MCF 10A (cell line): ENCODE data around the gene FAM210B. TPM values are rescaled to one million over a fixed set of nuclear protein-coding genes. Genes with fewer than 3 reads are reported as not detected.

ENCODE experiments used
- BruUV-seq: library from RNA; stranded (reverse); fragments of 400-500 nt; replicated peaks from 2 replicates; lab custom pipeline; 2021; lab: Mats Ljungman, UMichigan
- CTCF ChIA-PET: fragments of 300-600 bp; sonication (Branson Sonifier 250); formaldehyde crosslinking; extraction: SDS; loops from one replicate; lab custom pipeline; 2021; ENCODE audit warnings: antibody characterized with exemption, inconsistent platforms; lab: Yijun Ruan, JAX
- POLR2A ChIA-PET: fragments of 300-600, 350-650 bp; sonication (Branson Sonifier 250); formaldehyde crosslinking; extraction: SDS; loops from one replicate; lab custom pipeline; 2020; ENCODE audit warnings: antibody characterized with exemption, inconsistent platforms; lab: Yijun Ruan, JAX
- DNase-seq: peaks from one replicate; pipeline ENCODE4 v3.0.0-alpha.2; 2018; ENCODE audit not compliant: unreplicated experiment
- H3K27ac Mint-ChIP-seq: one replicate; pipeline ENCODE4 v1.8.0; 2022; ENCODE audit warnings: mild to moderate bottlenecking, low read depth, mixed read lengths; ENCODE audit not compliant: unreplicated experiment
- H3K27me3 Mint-ChIP-seq: one replicate; pipeline ENCODE4 v1.8.0; 2022; ENCODE audit warnings: mixed read lengths; ENCODE audit not compliant: insufficient read depth, unreplicated experiment
- H3K36me3 Mint-ChIP-seq: one replicate; pipeline ENCODE4 v1.8.0; 2022; ENCODE audit warnings: mild to moderate bottlenecking, moderate library complexity, mixed read lengths; ENCODE audit not compliant: insufficient read depth, unreplicated experiment
- H3K4me1 Mint-ChIP-seq: one replicate; pipeline ENCODE4 v1.8.0; 2022; ENCODE audit warnings: mixed read lengths; ENCODE audit not compliant: insufficient read depth, unreplicated experiment
- H3K4me3 Mint-ChIP-seq: one replicate; pipeline ENCODE4 v1.8.0; 2022; ENCODE audit warnings: mild to moderate bottlenecking, moderate library complexity, mixed read lengths; ENCODE audit not compliant: unreplicated experiment
- H3K9me3 Mint-ChIP-seq: one replicate; pipeline ENCODE4 v1.8.0; 2022; ENCODE audit warnings: mixed read lengths; ENCODE audit not compliant: unreplicated experiment
- CTCF ChIP-seq: fragments of 200-600 bp; IDR thresholded peaks from one replicate; pipeline ENCODE4 v1.8.0; 2022; ENCODE audit warnings: antibody characterized with exemption, mild to moderate bottlenecking; ENCODE audit not compliant: unreplicated experiment
- intact Hi-C: fragments of 100-400 bp; cut with micrococcal nuclease; formaldehyde crosslinking; loops from 2 replicates; pipeline ENCODE4 v1.14.1; 2022
- total RNA-seq: library from RNA; stranded (reverse); gene quantifications from 2 replicates; pipeline ENCODE4 v1.2.3, GENCODE V29; 2022

The FAM210B gene
- total RNA-seq, 1 experiment from 2014 or later: 38.2 TPM

DNA sequence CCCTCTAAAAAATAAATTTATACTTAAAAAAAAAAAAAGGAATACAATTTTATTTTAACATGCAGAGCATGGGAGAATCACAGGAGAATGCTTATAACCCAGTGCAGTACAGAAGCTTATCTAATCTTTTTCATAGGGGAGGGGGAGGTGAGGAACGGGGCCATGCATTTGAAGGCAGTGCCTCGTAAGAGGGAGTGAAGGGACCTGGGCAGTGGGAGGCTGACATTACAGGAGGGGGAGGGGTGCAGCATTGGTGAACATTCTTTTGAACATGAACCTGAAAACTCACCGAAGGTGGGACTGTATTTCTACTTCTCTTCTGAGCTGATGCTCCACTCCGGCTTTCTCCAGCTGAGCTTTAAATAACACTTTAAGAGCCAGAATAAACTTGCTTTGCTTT, 23.9 kb downstream of the FAM210B start:
- POLR2A ChIA-PET: interaction anchor here (1.1 to 4.9 kb wide), 3 partner anchors 9 to 24 kb away, joined by 4 to 32 read pairs (median 14); partner anchors contain the start of genes AURKA, CSTF1 and FAM210B
- CTCF ChIA-PET: interaction anchor here (0.7 to 1.4 kb wide), 4 partner anchors 9 to 195 kb away, joined by 3 to 4 read pairs (median 4); partner anchors contain the start of gene AURKA
- TF ChIP-seq CTCF: no peak
- H3K4me3 Mint-ChIP-seq: no peak overlapping the region
- no TSS peak for BruUV-seq
- no peaks in the 10 kb centered on the region for H3K9me3 Mint-ChIP-seq
- H3K27me3 Mint-ChIP-seq: no peaks in the 10 kb centered on the region
- H3K4me1 Mint-ChIP-seq: peaks cover 11% of the 10 kb centered on the region
- no peak for DNase-seq
- peak overlapping the region; percentile 49 for H3K27ac Mint-ChIP-seq
- intact Hi-C loops: no loop called here
- H3K36me3 Mint-ChIP-seq: peaks cover 38% of the 10 kb centered on the region

- Mint-ChIP-seq H3K27me3 (no peaks in the 10 kb centered on the region), H3K36me3 (peaks cover 40% of the 10 kb centered on the region), H3K4me3 (no peak overlapping the region), H3K27ac (peak overlapping the region; percentile 14), H3K4me1 (peaks cover 11% of the 10 kb centered on the region), H3K9me3 (no peaks in the 10 kb centered on the region)
- intact Hi-C loops: no loop called here
- no peak for TF ChIP-seq CTCF
- CTCF ChIA-PET: interaction anchor here (0.7 to 2.1 kb wide), 6 partner anchors 8 to 195 kb away, joined by 3 to 10 read pairs (median 4); partner anchors contain the start of gene AURKA
- no TSS peak for BruUV-seq
- no peak for DNase-seq
- POLR2A ChIA-PET: interaction anchor here (1.1 to 4.9 kb wide), 5 partner anchors 9 to 86 kb away, joined by 3 to 32 read pairs (median 4); partner anchors contain the start of genes AURKA, CSTF1 and FAM210B
These were observed 24.6 kb downstream of the FAM210B start for GRCh38 chr20:56383334-56383733.

- Mint-ChIP-seq H3K9me3 (no peaks in the 10 kb centered on the region), H3K36me3 (peaks cover 35% of the 10 kb centered on the region), H3K27me3 (no peaks in the 10 kb centered on the region), H3K27ac (peak overlapping the region; percentile 2), H3K4me1 (peaks cover 26% of the 10 kb centered on the region), H3K4me3 (no peak overlapping the region)
- no peak for DNase-seq
- CTCF ChIA-PET: interaction anchor here (1.0 to 2.1 kb wide), 2 partner anchors 10 to 12 kb away, joined by 3 to 10 read pairs; no protein-coding TSS in a partner anchor
- POLR2A ChIA-PET: interaction anchor here (1.0 to 3.5 kb wide), 3 partner anchors 9 to 26 kb away, joined by 4 to 14 read pairs (median 13); partner anchors contain the start of gene FAM210B
- intact Hi-C loops: no loop called here
- no TSS peak for BruUV-seq
- TF ChIP-seq CTCF: no peak
These were observed 26.4 kb downstream of the FAM210B start for GRCh38 chr20:56385130-56385529.

DNA sequence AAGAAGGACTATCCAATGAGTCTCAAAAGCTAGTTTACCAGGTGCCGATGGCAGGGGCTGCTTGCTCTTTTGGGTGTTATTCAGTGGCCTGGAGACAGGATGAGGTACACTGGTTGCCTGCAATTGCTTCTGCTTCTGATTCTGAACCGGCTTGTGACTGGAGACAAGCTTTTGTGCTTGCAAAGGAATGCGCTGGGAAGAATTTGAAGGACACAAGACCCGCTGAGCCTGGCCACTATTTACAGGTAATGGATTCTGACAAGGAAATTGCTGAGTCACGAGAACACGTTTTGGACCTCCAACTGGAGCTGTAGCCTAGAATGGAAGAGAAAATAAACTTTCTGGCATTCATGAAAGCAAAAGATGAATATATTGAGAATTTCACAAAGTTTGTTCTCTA, 27.4 kb downstream of the FAM210B start:
- TF ChIP-seq CTCF: no peak
- BruUV-seq: no TSS peak
- Mint-ChIP-seq H3K36me3 (peaks cover 32% of the 10 kb centered on the region), H3K9me3 (no peaks in the 10 kb centered on the region), H3K27ac (peak overlapping the region; percentile 2), H3K4me3 (no peak overlapping the region), H3K4me1 (peaks cover 33% of the 10 kb centered on the region), H3K27me3 (no peaks in the 10 kb centered on the region)
- intact Hi-C loops: no loop called here
- CTCF ChIA-PET: interaction anchor here (1.7 to 2.1 kb wide), 2 partner anchors 12 to 14 kb away, joined by 5 to 8 read pairs; no protein-coding TSS in a partner anchor
- no peak for DNase-seq
- POLR2A ChIA-PET: interaction anchor here (0.7 to 3.5 kb wide), 4 partner anchors 9 to 27 kb away, joined by 3 to 13 read pairs (median 6); partner anchors contain the start of gene FAM210B
